Right forelimb (tissue), 1 donor: ENCODE data around the gene PRLR.

Experiments
- DNase-seq: peaks from one replicate; pipeline ENCODE4 v3.0.0-alpha.2; 2018

PRLR gene

GRCh38 chr5:35158622-35159369 is 71.5 kb downstream of the PRLR start:
- DNase-seq = no peak

- DNase-seq = no peak
These were observed 72.1 kb downstream of the PRLR start for GRCh38 chr5:35158204-35158603.

GRCh38 chr5:35153375-35153932 is 76.8 kb downstream of the PRLR start:
- DNase-seq = no peak

DNA sequence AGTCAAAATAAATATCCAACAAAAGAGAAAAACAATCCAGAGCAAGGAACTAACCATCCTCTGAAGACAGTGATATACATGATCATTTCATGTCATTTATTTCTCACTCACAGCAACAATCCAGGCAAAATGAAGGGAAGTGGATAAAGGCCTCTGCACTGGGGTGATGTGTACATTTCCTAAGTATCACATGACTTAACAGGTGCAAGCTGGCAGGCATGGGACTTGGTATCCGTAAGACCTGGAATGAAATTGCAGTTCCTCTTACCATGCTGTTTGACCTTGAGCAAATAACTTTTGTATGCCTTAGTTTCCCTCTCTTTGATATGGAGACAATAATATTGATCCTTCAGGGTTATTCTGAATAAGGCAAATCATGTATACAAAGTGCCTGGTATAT is 77.6 kb downstream of the PRLR start:
- DNase-seq = no peak

DNA sequence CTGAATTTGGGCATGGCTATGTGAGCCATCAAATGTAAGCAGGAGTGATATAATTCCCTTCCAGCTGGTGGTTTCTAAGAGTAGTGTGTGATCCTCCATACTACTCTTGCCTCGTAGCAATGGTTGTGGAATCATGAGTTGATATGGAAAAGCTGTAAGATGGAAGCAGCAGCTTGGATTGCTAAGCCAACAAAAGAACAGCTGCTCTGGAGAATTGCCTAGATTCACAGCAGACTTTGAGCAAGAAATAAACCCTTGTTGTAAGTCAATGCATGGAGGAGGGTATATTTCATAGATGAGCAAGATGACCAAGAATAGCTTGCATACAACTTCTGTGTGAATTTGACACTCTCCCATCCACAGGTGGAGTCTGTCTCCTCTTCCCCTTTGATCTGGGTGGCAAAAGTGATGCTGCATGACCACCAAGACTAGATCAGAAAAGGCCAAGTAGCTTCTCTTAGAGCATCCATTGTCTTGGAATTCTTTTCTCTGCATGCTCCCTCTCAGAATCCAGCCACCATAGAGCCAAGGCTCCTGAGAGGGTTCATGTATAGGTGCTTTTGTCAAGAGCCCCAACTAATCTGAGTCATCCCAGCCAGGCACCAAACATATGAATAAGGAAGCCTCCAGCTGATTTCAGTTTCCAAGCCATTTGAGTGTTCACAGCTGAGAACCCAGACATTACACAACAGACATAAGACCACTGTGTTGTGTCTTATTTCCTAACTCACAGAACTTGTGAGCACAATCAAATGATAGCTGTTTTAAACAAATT is 79.0 kb downstream of the PRLR start:
- DNase-seq = no peak

- DNase-seq = no peak
These were observed 81.2 kb downstream of the PRLR start for GRCh38 chr5:35149041-35149440.

- DNase-seq = no peak
These were observed 83.9 kb downstream of the PRLR start for GRCh38 chr5:35146406-35146805.

- no peak for DNase-seq
These were observed 84.5 kb downstream of the PRLR start for GRCh38 chr5:35145691-35146317.

DNA sequence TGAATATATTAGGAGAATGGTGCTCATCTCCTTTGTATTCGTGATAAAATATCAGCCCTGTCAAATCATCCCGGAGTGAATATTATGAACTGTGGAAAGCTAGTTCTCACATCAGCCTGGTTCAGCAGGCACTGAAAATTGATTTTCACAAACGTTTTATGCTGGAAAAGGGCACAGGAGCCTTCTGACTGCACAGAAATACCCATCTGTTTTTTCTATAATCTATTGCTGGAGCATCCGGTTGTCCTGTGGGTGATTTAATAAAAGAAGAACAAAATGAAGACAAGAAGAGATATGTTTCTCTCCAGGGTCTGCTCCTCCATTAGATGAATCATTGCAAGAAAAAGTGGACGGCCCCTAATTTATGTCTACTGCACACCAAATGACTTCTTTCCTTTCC is 85.3 kb downstream of the PRLR start:
- no peak for DNase-seq

DNA sequence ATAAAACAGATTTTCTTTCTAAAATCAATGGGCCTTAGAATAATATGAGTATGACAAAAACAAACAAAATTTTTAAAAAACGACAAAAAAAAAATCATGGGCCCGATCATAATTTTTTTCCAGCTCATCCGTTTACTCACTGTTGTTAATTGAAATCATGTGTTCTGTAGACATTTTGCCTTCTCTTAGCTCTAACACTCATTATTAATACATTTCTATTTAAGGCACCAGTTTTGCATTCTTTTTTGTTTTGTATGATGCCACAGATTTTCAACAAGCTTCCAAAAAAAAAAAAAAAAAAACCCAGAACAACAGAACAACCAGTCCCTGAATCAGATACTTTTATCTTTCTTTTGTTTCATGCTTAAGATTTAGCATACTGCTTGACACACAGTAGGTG is 86.4 kb downstream of the PRLR start:
- DNase-seq = no peak

DNA sequence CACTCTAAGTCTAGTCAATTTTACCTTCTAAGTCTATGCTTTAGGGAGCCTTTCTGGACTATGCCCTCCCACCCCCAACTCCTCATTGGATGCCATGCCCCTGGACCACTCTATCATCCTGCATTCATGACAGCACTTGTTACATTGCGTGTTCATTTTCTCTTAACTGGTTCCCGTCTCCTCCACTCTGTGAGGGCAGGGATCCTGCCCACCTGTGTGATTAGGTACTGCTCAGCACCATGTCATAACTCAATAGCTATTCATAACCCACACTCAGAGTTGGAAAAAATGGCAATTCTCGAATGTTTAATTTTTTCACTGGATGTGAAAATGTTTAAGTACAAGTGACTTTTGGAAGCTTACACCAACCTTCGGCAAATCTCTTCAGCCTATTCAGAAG is 88.5 kb downstream of the PRLR start:
- DNase-seq = no peak

DNA sequence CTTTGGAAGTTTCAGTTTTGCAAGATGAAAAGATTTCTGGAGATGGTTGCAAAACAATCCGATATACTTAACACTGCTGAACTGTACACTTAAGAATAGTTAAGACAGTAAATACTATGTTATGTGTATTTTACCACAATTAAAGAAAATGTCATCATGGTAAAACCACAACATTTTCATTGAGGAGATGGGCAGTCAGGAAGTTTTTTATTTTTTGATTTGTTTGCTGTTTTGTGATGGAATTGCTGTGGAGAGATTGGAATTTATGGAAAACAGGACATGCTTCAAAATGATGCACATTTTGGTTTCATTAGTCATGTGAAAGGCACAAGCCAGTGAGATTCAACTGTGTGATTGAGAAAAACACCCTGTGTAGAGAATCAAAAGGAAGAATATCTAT is 92.1 kb downstream of the PRLR start:
- DNase-seq = no peak

DNA sequence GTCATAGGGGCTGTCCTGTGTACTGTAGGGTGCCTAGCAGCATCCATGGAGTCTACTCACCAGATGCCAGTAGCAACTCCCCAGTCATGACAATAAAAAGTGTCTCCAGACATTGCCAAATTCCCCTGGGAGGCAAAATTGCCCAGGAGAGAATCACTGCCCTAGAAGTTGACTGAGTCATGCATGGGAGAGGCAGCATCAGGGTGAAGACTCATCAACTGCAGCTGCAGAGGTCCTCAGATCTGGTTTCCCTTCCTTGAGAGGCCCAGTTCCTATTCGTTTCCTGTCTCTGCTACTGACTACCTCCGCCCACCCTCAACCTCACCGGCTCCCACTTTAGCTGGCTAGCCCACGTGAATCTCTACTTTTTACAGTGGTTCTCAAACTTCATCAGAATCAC is 93.9 kb downstream of the PRLR start:
- no peak for DNase-seq

- no peak for DNase-seq
These were observed 95.0 kb downstream of the PRLR start for GRCh38 chr5:35135239-35135700.

- no peak for DNase-seq
These were observed 95.8 kb downstream of the PRLR start for GRCh38 chr5:35134278-35135030.

DNA sequence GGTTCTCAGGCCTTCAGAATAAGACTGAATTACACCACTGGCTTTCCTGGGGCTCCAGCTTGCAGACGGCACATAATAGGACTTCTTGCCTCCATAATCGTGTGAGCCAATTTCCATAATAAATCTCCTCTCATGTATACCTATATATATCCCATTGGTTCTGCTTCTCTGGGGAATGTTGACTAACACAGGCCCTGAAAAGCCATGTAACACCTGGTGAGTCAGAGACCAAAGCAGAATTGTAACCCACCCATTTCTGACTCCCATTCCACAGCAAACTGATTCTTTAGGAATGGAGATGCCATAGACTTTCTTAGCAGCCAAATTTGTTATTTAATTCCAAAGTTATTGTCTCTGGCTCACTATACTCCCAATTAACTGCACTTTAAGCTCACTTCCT is 97.1 kb downstream of the PRLR start:
- DNase-seq = no peak

DNA sequence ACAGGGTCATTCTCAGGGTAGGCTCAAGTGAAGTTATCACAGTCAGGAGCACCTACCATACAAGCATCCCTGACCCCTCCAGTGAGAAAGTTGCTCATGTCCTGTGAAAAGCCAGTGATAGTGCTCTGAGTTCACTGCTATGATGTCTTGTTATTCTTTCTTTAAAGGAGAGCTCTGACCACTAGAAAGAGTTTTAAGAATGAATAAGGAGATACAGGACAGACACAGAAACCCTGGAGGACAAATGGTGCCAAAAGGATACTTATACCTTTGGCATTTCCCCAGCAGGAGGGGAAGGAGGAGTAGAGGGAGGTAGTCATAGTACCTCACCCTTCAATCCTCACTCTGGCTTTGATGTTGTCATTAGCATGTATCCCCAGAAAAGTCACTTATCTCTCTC is 98.6 kb downstream of the PRLR start:
- no peak for DNase-seq

DNA sequence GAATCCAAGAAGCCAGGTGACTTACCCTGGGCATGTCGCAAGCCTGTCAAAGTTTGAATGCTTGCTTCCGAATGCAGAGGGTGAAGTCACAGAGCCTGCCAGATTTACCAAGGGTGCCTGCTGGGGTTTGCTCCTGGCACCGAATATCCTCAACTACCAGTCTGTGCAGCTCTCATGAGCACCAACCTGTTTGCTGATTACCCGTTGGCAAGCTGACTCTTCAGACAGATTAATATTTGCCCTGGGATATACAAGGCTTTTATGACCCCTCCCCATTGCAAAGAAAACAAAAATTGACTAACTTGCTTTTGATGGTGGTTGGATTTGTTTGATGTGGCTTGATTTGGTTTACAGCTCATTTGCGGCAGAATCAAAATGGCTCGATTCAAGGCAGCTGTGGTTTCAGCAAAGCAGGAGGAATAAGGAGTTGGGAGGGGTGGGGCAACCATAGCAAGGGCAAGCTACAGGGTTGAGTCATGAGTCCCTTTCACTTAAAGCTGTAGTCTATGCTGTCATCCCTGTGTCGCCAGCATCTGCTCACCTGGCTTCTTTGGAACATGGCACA is 100.3 kb downstream of the PRLR start:
- DNase-seq = no peak

- DNase-seq = no peak
These were observed 101.0 kb downstream of the PRLR start for GRCh38 chr5:35129276-35129675.

- no peak for DNase-seq
These were observed 103.3 kb downstream of the PRLR start for GRCh38 chr5:35127006-35127405.

DNA sequence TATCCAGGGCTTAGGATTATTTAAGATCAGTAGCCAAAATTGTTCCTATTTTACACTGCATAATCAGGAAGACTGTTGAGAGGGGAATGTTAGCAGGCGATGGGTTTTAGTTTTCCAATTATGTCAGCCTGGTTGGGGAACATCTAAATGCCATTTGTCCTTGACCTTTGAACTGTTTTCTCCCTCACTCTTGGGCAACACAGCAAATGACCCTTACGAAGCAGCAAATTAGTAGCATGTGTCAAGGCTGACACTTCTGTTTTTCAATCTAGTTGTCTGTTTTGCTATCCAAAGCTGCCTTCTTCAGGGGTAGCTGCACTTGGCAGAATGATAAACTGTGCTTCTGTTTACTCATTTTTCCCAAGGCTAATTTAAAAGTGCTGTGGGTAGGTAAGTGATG is 104.5 kb downstream of the PRLR start:
- DNase-seq = no peak

GRCh38 chr5:35124932-35125331 is 105.4 kb downstream of the PRLR start:
- no peak for DNase-seq

DNA sequence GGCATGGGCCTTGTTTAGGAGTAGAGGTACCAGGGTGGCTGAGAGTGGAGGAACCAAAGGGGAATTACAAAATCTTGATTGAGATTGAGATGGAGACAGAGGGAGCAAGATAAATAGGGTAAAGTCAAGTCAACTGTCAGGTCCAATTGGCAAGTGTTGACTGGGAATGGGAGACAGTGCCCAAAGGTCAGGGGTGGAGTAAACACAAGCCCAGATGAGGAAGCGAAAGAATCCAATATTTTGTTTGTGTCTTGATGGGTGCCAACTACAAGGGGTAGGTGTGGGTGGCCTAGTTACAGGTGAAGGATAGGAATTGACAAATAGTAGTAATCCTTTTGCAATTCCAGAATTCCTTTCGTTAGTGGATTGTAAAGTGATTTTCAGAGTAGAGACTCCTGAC is 107.5 kb downstream of the PRLR start:
- DNase-seq = no peak
